GM12878 (cell line): ENCODE results near the gene MAPK8.
A peak's percentile ranks its signal among the peaks of the same experiment; 100 is the strongest.

Experiments used
- CBX5 ChIP-seq: sonication (generic); IDR thresholded peaks from 2 replicates; pipeline ENCODE4 v1.6.1; 2016; ENCODE audit warnings: low read depth, moderate library complexity, mild to moderate bottlenecking, inconsistent platforms
- NR2C2 ChIP-seq: IDR thresholded peaks from 2 replicates; pipeline ENCODE4 v1.6.1; 2011; ENCODE audit warnings: borderline replicate concordance, low read depth; ENCODE audit not compliant: control insufficient read depth, insufficient read length
- ZNF274 ChIP-seq: IDR thresholded peaks from one replicate; pipeline ENCODE4 v1.8.0; 2011; ENCODE audit not compliant: insufficient read length, insufficient read depth

GRCh38 chr10:48336978-48337599 is 30.6 kb downstream of the MAPK8 start:
- TF ChIP-seq CBX5 (peak; percentile 90; the same call in 1 of the 2 replicates), ZNF274 (no peak), NR2C2 (no peak)
